K562 (cell line): ENCODE data around the gene SDK1.

Experiments used
- BRCA1 ChIP-seq, 2 experiments: fragments of 450-650 bp in 1 of 2; sonication (generic) in 1 of 2; formaldehyde crosslinking in 1 of 2; IDR thresholded peaks; 2 replicates each; pipeline versions ENCODE4 v1.5.0 to v1.6.1; 2017 to 2020; ENCODE audit warnings: mild to moderate bottlenecking in 1 of 2, missing genetic modification reagents in 1 of 2
- CBX5 ChIP-seq: IDR thresholded peaks from 2 replicates; pipeline ENCODE4 v1.6.1; 2014; ENCODE audit warnings: low read depth, borderline replicate concordance
- CTCF ChIP-seq, 3 experiments: IDR thresholded peaks in 2 of 3; conservative IDR thresholded peaks in 1 of 3; 2 replicates each; pipeline ENCODE4 v1.5.1; 2011 to 2012; ENCODE audit warnings: low read length in 3 of 3, mild to moderate bottlenecking in 3 of 3, control low read depth in 2 of 3, improper control_type of control experiment in 1 of 3, inconsistent platforms in 1 of 3, low read depth in 1 of 3, mixed read lengths in 1 of 3, moderate library complexity in 1 of 3; ENCODE audit not compliant: insufficient read depth in 2 of 3
- EP300 ChIP-seq: IDR thresholded peaks from 2 replicates; pipeline ENCODE4 v1.6.1; 2012; ENCODE audit warnings: low read length, improper control_type of control experiment
- HOMEZ ChIP-seq: fragments of 250-450 bp; sonication (Bioruptor Pico); IDR thresholded peaks from 2 replicates; pipeline ENCODE4 v1.4.0; 2020; ENCODE audit warnings: mild to moderate bottlenecking, moderate library complexity
- KDM5B ChIP-seq: fragments of 200-600 bp; sonication (generic); IDR thresholded peaks from 2 replicates; pipeline ENCODE4 v1.6.1; 2012; ENCODE audit warnings: low read depth, mild to moderate bottlenecking, moderate library complexity, low read length, control low read depth, inconsistent platforms; ENCODE audit not compliant: insufficient replicate concordance
- NFXL1 ChIP-seq: fragments of 450-650 bp; formaldehyde crosslinking; IDR thresholded peaks from 2 replicates; pipeline ENCODE4 v1.4.0; 2021; ENCODE audit warnings: mild to moderate bottlenecking
- NR2F6 ChIP-seq: fragments of 450-650 bp; formaldehyde crosslinking; IDR thresholded peaks from 2 replicates; pipeline ENCODE4 v1.4.0; 2020; ENCODE audit warnings: mild to moderate bottlenecking
- SMAD1 ChIP-seq: fragments of 150-350 bp; IDR thresholded peaks from 2 replicates; pipeline ENCODE4 v1.6.1; 2014; ENCODE audit warnings: low read length, low read depth; ENCODE audit not compliant: partially characterized antibody
- SP1 ChIP-seq: sonication (generic); formaldehyde crosslinking; IDR thresholded peaks from 2 replicates; pipeline ENCODE4 v1.8.1; 2022; ENCODE audit warnings: mild to moderate bottlenecking, missing genetic modification reagents
- ZBTB7A ChIP-seq: IDR thresholded peaks from 2 replicates; pipeline ENCODE4 v1.6.1; 2011; ENCODE audit warnings: low read depth, mild to moderate bottlenecking, low read length, moderate library complexity, borderline replicate concordance; ENCODE audit not compliant: control insufficient read depth
- ZNF639 ChIP-seq, 2 experiments: fragments of 200-800 bp in 1 of 2; sonication (Bioruptor generic) in 1 of 2; sonication (generic) in 1 of 2; formaldehyde crosslinking in 1 of 2; IDR thresholded peaks in 1 of 2; conservative IDR thresholded peaks in 1 of 2; 2 replicates each; pipeline versions ENCODE4 v1.5.0 to v1.6.1; 2016 to 2020; ENCODE audit warnings: missing compliant biosample characterization in 1 of 2, missing genetic modification characterization in 1 of 2, missing genetic modification reagents in 1 of 2
- ZNF77 ChIP-seq: fragments of 250-450 bp; sonication (Bioruptor Pico); IDR thresholded peaks from 2 replicates; pipeline ENCODE4 v1.5.0; 2020

GRCh38 chr7:3559278-3559677 is 258.2 kb downstream of the SDK1 start:
- no peak for TF ChIP-seq CTCF (IDR thresholded peaks at IDR 0.05 in 2 of 3, conservative IDR thresholded peaks at IDR 0.05 in 1 of 3; ENCODE audit: insufficient read depth in 2 of 3, low read depth in 1 of 3, low read length in 3 of 3)
- TF ChIP-seq ZNF639 (CRISPR knock-in tag; conservative IDR thresholded peaks at IDR 0.05 in 1 of 2, IDR thresholded peaks at IDR 0.05 in 1 of 2), result no peak
- no peak for TF ChIP-seq NFXL1
- TF ChIP-seq CBX5, result no peak
- TF ChIP-seq BRCA1 (IDR thresholded peaks at IDR 0.05), result no peak
- no peak for TF ChIP-seq BRCA1 (CRISPR knock-in tag; IDR thresholded peaks at IDR 0.05)
- TF ChIP-seq NR2F6 (CRISPR knock-in tag), result no peak
- no peak for TF ChIP-seq EP300
- TF ChIP-seq SP1 (CRISPR knock-in tag), result no peak
- TF ChIP-seq ZNF77 (CRISPR knock-in tag), result no peak
- no peak for TF ChIP-seq ZBTB7A
- TF ChIP-seq SMAD1, result no peak
- TF ChIP-seq KDM5B, result no peak
- TF ChIP-seq HOMEZ (CRISPR knock-in tag), result no peak
